Omental fat pad (tissue), 4 donors: ENCODE data around the gene HOXB8. TPM values are rescaled to one million over a fixed set of nuclear protein-coding genes. Genes with fewer than 3 reads are reported as not detected.

Experiments
- ATAC-seq: fragments of 150-250 bp; one replicate; pipeline ENCODE4 v1.9.1; 2016; ENCODE audit warnings: mild to moderate bottlenecking, moderate library complexity; ENCODE audit not compliant: low FRiP score
- DNase-seq: peaks from one replicate; pipeline ENCODE4 v3.0.0-alpha.2; 2019; ENCODE audit warnings: low spot score
- CTCF ChIP-seq, 3 donors: fragments of 450-650 bp; IDR thresholded peaks; one replicate each; pipeline ENCODE4 v1.5.1; 2016 to 2017; ENCODE audit warnings: antibody characterized with exemption in 3 of 3, mild to moderate bottlenecking in 3 of 3, moderate library complexity in 2 of 3
- total RNA-seq, 4 donors: library from RNA; depleted of rRNA; stranded (reverse); fragments of >200 nt; gene quantifications; one replicate each; pipeline ENCODE4 v1.1.0, GENCODE V29; 2016

Gene HOXB8
- total RNA-seq, 4 donors from 2014 or later, result 4.3 to 6.2 (median 5.0) TPM

- no peak for TF ChIP-seq CTCF (IDR thresholded peaks at IDR 0.05)
- no peak for DNase-seq
- no peak for ATAC-seq
Observed at GRCh38 chr17:48611681-48612455, 3.2 kb downstream of the HOXB8 start.

- TF ChIP-seq CTCF (IDR thresholded peaks at IDR 0.05), result no peak
- no peak for DNase-seq
- no peak for ATAC-seq
Observed at GRCh38 chr17:48611213-48611612, 3.9 kb downstream of the HOXB8 start.

- TF ChIP-seq CTCF (IDR thresholded peaks at IDR 0.05), result no peak
- ATAC-seq (peak; percentile 45), DNase-seq (peak; percentile 82)
Observed at GRCh38 chr17:48610282-48611211, 4.5 kb downstream of the HOXB8 start, which contains the start of gene HOXB7. Gene HOXB7 (minus strand): TSS chr17:48611017. CDS start chr17:48610918, 99 bp downstream.

GRCh38 chr17:48609759-48610281 lies 5.3 kb downstream of the HOXB8 start:
- ATAC-seq (no peak), DNase-seq (no peak)
- TF ChIP-seq CTCF (IDR thresholded peaks at IDR 0.05), result no peak

GRCh38 chr17:48609033-48609432 lies 6.1 kb downstream of the HOXB8 start:
- ATAC-seq (no peak), DNase-seq (no peak)
- TF ChIP-seq CTCF (IDR thresholded peaks at IDR 0.05), result no peak

GRCh38 chr17:48608494-48608834 lies 6.6 kb downstream of the HOXB8 start:
- no peak for TF ChIP-seq CTCF (IDR thresholded peaks at IDR 0.05)
- ATAC-seq (no peak), DNase-seq (no peak)
